ENCODE results near the gene SCEL. TPM values are rescaled to one million over a fixed set of nuclear protein-coding genes. Genes with fewer than 3 reads are reported as not detected.

Gene SCEL
- total RNA-seq, 3 donors from 2014 or later (not counting 1 experiment from before 2014, with no cell fraction given): not detected

DNA sequence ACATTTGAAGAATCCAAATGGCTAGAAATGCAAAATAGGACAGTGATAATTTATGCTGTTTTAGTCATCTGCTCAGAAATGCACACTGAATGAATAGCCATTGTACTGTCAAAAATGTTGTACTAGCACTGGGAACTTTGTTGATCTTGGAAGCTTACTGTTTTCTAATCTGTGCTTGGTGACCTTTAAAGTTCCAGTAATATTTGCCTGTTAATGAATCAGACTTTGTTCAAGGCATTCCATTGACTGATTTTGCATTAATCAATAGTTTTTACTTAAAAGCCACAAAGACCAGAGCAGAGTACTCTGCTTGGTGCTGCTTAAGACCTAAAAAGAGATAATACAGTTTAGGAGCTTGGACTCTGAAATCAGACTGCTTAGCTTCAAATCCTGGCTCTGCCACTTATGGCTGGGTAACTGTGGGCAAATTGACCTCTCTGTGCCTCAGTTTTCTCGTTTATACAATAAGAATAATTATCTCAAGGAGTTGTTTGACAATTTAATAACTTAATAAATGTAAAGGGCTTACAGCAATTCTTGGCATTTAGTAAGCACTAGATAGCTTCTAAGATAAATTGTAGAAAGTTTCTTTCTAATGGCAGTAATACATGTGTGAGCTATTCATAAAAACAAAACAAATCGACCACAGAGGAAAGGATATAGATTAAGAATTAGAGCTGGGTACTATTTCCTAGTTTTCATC, 157.4 kb downstream of the SCEL start:
- H3K4me3 ChIP-seq (ENCODE audit: low read length): no peak overlapping the region
- Mint-ChIP-seq H3K4me1 (peaks cover 16% of the 10 kb centered on the region in 2 donors), H3K36me3 (no peaks in the 10 kb centered on the region), H3K4me3 (no peak overlapping the region), H3K27ac (no peak overlapping the region), H3K9me3 (no peaks in the 10 kb centered on the region), H3K27me3 (ENCODE audit: low read depth in 2 of 2) (peaks cover 13 to 22% of the 10 kb centered on the region in 2 donors)
- no peak for ATAC-seq
- TF ChIP-seq CTCF (IDR thresholded peaks at IDR 0.05): no peak
- H3K9me3 ChIP-seq (ENCODE audit: control insufficient read depth, insufficient read depth, low read length): no peaks in the 10 kb centered on the region
- DNase-seq: no peak
- intact Hi-C loops (cut with micrococcal nuclease): loop anchor here (10.0 kb wide), 2 partner anchors 332 to 1692 kb away; no protein-coding TSS in a partner anchor
- no CpG with 5 or more reads among the region's 2 CpGs for WGBS (ENCODE audit: insufficient coverage)
- no peak overlapping the region for H3K27ac ChIP-seq (ENCODE audit: low read length)
- no peaks in the 10 kb centered on the region for H3K36me3 ChIP-seq (ENCODE audit: control insufficient read depth, insufficient read depth, low read length)
- peaks cover 4% of the 10 kb centered on the region for H3K4me1 ChIP-seq (ENCODE audit: control insufficient read depth, insufficient read depth, low read length)
- peaks cover 2% of the 10 kb centered on the region for H3K27me3 ChIP-seq (ENCODE audit: control insufficient read depth, insufficient read depth, low read length)

- Mint-ChIP-seq H3K4me3 (no peak overlapping the region), H3K27ac (no peak overlapping the region), H3K9me3 (no peaks in the 10 kb centered on the region), H3K27me3 (ENCODE audit: low read depth in 2 of 2) (peaks cover 11 to 17% of the 10 kb centered on the region in 2 donors), H3K36me3 (no peaks in the 10 kb centered on the region), H3K4me1 (peaks cover 16% of the 10 kb centered on the region in 2 donors)
- Histone ChIP-seq H3K27me3 (ENCODE audit: control insufficient read depth, insufficient read depth, low read length) (peaks cover 1% of the 10 kb centered on the region), H3K9me3 (ENCODE audit: control insufficient read depth, insufficient read depth, low read length) (no peaks in the 10 kb centered on the region), H3K4me1 (ENCODE audit: control insufficient read depth, insufficient read depth, low read length) (peaks cover 4% of the 10 kb centered on the region), H3K4me3 (ENCODE audit: low read length) (no peak overlapping the region), H3K36me3 (ENCODE audit: control insufficient read depth, insufficient read depth, low read length) (no peaks in the 10 kb centered on the region), H3K27ac (ENCODE audit: low read length) (no peak overlapping the region)
- no peak for DNase-seq
- intact Hi-C loops (cut with micrococcal nuclease): loop anchor here (10.0 kb wide), 2 partner anchors 331 to 1691 kb away; no protein-coding TSS in a partner anchor
- TF ChIP-seq CTCF (IDR thresholded peaks at IDR 0.05): no peak
- ATAC-seq: no peak
- WGBS (ENCODE audit: insufficient coverage): 97% methylated on average over 2 of the region's 2 CpGs
Observed at GRCh38 chr13:77693449-77693940, 158.0 kb downstream of the SCEL start.

Other genes starting within 250 kb of the SCEL start
- gene MYCBP2, start 208.6 kb upstream of the SCEL start, total RNA-seq: 100 to 1,000 TPM; 119 to 155 (median 147) TPM
- gene SLAIN1, start 162.0 kb downstream of the SCEL start, total RNA-seq: 10 to 100 TPM; 14.9 to 29.0 (median 25.7) TPM

Measured in natural killer cell (primary cell).